Fibroblast of skin of right quadriceps (primary cell): ENCODE results near the gene SCGB3A2.

Experiments used
- DNase-seq: peaks from one replicate; pipeline ENCODE4 v3.0.0-alpha.2; 2013

The SCGB3A2 gene, protein sequence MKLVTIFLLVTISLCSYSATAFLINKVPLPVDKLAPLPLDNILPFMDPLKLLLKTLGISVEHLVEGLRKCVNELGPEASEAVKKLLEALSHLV

DNA sequence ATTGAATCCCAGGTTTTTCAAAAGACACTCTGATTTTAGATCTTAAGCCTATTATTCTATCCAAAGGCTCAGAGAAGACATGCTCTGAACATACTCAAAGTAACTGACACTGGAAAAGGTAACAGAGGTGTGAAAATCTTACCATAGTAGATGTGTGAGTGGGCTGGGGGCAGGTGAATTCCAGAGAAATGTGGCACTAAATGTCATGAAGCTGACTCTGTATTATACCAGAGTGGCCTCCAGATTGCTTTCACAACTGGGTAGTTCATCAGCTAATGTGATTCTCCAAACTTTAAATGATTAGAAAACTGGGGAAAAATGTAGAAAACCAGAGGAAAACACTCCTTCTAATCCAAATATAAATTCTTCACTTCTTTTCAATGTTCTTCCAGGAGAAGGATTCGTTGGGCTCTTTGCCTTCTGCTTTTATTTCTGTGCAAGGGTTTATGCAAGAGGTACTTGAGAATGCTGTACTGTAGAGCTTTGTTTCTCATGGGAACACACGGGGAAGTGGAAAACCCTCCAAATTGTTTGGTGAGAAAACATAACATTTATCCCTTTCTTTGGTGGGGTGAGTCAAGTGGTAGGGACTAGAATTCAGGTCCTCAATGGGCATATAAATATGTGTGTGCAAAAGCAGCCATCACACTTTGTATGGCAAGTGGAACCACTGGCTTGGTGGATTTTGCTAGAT, at the start of gene SCGB3A2:
TSS of gene SCGB3A2 (plus strand) at position 646 of the 694 bp plus-strand sequence. CDS start 93 bp downstream, outside the sequence.
- DNase-seq: no peak

DNA sequence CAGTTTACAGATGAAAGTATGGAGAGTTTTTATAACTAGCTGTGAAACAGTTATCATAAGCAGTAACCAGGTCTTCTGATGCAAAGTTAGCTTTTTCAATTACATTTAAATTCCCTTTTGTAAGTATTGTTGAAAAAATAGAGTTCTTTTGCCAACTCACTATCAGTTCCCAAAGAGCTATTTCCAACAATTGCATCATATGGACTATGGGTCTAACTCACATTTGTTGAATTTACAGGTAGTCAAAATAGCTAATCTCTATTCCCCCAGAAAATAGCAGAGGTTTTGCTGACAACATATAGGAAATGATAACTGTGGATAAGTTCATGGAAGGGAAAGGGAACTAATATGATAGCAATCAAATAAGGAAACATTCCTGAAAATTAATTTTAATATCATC, 48.5 kb upstream of the SCGB3A2 start:
- no peak for DNase-seq

DNA sequence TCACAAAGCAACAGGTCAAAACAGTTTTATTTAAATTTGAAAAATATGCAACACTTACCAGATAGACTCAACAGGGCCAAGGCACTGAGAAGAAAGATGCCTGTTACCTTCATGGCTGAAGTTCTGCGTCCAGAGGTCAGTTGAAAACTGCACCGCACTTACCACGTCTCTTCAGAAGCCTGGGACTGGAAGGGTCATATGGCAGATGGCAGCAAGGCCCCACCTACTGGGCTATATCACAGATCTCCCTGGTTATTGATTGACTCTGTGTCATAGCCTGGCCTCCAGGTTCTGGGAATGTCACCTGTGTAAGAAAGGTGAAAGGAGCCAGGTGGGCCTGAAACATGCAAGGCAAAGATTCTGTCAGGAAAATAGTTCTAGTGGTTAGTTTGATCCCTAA, 47.0 kb upstream of the SCGB3A2 start, which contains the start of gene SPINK1:
TSS of gene SPINK1 (minus strand) at position 207 of the 400 bp plus-strand sequence. CDS start at position 113, 94 bp downstream.
- DNase-seq: no peak

DNA sequence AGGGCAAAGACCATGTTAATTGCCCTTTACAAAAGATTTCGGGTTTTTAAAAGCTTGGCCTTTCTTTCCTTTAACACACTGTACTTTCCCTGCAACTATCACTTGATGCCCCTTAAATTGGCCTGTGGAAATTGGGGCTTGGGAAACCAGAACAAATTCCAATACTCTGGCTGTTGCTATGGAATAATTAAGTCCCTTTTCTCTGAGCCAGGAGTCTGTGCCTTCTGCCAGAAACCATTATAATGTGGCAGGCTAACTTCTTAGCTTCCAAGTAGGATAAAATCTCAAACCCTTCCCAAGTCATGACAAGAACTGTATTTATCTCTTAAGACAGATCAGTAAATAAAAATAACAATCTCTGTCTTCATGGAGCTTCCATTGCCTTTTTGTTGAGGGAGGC, 46.0 kb upstream of the SCGB3A2 start:
- DNase-seq: no peak

DNA sequence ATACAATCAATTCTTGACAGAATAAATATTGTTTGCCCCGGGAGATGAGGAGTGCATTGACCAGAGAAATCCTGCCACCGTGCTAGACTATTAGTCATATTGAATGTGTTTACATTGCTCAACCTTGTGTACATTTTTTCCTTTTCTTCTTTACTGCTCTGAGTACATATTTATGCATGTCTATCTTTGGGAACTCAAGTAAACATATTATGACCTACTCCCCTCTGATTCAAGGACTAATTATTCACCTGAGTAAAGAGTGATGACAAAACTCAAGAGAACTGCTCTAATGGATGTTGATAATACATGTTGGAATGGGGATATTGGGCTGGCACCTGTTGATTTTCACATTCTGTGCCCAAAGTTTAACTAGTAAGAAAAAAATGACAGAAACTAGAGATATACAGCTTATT, 43.1 kb upstream of the SCGB3A2 start:
- DNase-seq: no peak

DNA sequence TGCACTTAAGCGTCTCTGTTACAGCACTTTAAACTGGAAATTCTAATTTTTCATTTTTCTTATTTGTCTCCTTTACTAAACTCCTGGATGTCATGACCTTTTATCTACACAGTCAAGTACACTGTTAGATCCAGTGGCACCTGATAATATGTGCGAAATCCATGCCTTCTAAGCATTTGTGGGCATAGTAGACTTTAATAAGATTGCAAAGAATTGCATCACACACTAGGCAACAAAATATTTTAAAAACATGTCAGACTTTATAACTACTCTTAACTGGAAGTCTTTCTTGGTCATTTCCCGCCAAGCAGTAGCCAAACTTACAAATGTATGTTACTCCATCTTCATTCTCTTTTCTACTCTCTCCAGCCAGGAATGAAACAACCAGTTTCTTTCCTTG, 42.1 kb upstream of the SCGB3A2 start:
- DNase-seq: no peak

DNA sequence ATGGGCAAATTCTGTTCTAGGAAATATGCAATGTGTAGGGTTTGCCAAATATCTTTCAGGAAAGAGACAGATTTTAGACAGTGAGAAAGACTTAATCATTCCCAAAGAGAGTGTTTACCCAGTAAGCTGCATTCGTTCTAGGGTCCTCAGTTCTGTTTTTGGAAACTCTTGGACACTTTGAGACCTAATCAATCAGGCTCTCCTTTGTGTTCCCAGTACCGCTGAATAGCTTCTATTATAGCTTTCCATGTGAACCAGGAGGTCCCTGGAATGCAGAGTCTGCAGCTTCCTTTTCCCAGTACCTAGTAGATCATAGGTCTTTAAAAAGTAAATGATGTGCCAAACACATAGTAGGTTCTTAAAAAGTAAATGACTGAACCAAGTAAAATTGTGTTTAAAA, 35.6 kb upstream of the SCGB3A2 start:
- DNase-seq: no peak

DNA sequence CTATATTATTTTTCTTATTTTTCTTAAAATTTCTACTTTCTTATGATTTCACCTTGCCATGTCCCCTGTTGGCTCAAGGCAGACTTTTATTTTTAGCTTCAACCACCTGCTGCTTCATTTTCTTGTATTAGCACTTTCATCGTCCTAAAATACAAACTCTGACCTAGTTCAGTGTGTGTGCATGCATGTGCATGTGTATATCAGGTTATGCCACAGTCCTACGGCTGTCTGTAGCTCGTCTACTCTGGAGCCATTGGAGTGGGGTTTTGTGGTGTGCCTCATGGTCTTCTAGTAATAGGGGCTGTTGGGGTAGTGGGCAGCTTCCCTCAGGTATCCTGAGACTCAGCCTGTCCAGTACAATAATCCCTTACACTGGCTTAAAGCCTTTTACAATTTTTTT, 33.7 kb upstream of the SCGB3A2 start:
- no peak for DNase-seq

DNA sequence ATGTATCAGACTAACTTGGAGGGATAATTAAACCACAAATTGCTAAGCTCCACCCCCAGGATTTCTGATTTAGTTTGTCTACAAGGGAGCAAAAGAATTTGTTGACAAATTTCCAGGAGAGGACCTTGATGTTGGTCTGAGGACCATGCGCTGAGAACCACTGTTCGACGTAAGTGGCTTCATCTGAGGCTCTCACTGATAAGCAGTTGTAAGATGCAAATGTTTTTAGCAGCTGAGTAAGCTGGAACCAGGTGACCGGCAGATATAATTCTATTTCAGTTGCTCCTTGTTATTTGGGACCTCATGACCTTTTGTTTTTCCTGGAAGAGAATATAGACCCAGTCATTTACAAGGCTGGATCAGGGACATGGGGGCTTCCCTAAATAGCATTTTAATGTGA, 32.9 kb upstream of the SCGB3A2 start:
- DNase-seq: no peak

DNA sequence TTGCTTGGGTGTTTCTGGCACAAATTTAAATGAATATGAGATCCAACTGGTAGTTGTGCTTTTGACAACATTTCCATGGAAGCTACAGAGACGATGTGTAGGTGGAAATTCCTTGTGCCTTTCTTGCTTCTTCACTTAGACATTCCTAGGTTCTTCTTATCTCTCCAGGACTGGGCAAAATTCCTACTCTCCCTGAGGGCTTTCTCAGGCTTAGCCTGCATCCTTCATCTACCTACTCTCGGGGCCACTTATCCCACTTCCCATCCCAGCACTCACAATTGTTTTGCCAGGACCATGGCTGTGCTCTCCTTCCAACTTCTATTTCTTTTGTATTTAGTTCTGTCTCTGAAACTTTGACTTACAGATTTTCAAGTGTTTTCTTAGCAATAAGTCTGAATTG, 29.3 kb upstream of the SCGB3A2 start:
- DNase-seq: no peak

DNA sequence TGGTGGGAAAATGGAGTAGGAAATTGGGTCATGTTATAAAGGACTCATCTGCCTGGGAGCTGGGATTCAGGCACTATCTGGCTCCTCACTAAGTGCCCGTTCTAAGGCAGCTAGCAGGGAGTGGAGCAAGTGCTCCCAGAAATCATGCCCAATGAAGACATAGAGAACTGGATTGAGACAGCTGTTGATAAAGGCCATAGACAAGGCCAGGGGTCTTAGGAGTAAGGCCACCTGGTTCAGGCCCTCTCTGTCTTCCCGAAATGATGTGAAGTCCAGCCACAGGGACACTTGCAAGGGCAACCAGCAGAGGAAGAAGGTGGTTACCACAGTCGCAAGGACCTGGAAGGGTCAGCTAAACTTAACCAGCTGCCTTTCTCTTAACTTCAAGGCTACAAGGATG, 26.9 kb upstream of the SCGB3A2 start:
- DNase-seq: no peak

DNA sequence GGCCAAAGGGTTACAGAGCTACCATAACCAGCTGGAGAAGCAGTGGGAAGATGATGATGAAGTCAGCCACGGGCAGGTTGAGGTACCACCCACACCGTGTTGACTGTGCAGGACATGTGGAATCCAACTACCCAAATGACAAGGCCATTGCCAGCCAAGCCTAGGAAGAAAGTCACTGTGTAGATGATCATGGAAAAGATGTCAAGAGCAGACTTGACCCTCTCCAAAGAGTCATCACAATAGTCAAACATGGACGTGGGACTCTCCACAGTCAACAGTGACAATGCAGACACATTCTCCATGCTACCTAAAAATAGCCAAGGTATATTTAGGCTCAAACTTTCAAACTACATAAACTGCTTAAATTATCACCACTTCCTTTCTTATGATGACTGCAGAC, 26.1 kb upstream of the SCGB3A2 start:
- DNase-seq: no peak

DNA sequence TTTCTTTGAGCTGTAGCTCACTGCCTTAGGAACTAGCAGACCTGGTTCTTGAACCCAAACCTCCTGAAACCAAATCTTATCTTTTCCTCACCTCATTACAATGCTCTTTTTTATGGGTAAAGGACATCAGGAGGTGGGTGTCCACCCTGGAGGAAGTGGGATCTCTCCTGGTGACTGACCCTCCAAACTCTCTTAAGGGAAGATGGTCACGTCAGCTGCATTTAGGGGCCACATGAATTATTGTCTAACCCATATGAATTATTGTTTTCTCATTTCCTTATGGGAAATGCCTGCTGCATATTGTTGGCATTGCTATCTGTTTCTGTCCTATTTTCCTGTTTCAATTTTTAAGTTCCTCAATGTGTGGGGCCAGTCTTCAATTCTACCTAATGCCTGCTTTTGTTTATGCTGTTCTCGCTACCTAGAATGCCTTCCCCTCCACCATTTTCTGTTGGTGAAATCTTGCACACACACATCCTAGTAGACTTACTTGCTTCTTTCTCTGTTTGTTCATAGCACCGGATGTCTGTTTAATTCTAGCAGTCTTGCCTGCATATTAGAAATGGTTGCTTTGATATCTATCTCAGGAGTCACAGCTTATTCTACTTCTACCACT, 25.0 kb upstream of the SCGB3A2 start:
- no peak for DNase-seq

DNA sequence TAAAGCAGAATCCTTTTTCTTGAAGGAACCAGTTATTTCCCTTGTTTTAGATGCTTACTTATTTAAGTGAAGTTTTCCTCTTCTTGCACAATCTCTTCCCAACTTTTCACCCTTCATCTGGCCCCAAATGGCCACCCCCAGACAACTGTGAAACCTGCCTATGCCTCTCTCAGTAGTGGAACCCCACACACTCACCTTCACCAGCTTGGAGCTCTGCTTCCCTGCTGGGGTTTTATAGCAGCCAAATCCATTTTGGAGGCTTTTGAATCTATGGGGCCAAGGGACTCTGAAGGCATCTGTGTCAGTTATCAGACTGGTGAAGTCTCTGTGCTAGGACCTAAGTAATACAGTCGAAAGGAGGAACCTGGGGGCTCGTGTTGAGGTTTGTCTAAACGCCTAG, 24.2 kb upstream of the SCGB3A2 start:
- DNase-seq: no peak

DNA sequence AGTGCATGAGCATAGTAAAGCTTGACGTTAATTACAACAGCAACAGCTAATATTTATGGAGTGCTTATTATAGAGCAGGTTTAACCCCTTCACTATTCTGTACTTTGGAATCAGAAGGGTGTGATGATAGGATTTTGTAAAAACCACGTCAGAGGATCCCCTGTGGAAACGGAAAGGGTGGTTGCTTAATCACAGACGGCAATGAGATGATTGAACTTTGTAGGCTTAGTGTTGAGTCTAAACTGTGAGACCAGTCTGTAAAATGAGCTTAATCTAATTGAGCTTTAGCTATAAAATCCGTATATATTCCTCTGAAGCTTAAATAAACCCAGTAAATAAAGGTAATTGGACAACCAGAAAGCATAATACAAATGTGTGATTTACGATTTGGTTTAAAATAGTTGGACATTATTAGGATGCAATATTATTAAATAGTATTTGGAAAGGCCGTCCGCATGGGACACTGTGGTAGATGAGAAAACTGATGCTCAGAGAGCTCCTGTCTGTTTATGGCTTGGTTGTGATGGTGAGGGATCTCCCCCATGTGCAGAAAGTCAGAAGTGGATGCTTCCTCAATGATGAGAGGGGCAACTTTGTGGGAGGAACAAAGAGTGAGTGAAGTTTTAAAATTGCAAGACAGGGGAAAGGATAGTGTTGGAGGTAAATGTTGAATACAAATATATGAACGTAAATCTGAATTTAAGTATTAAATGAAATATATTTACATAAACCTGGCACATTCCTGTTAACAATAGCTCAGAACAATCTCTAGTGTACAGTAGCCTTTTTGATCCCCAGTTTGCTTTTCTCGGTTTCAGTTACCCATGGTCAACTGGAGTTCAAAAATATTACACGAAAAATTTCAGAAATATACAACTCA, 23.4 kb upstream of the SCGB3A2 start:
- no peak for DNase-seq

DNA sequence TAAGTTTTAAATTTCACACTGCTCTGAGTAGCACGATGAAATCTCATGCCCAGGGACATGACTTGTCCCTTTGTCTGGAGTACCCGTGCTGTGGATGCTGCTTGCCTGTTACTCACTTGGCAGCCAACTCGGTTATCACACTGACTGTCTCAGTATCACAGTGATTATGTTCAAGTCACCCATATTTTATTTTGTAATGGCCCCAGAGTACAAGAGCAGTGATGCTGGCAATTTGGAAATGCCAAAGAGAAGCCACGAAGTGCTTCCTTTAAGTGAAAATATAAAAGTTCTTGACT, 22.8 kb upstream of the SCGB3A2 start:
- no peak for DNase-seq

DNA sequence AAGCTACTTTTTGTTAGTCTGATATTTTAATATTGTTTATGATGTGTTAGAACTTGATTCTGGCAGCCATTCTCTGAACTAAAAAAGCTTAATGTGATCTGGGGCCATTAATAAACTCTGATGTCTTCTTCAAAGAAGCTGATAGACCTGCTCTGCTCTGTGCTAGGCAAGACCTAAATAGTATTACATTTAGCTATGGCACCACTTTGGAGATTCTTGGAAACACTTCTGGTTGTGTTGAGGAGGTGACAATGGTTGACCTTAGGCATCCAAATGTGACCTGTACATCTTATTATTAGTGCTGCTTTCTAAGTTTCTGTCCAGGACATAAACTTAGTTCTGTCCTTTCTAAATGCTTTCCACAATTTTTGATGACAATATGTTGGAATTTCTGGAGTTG, 21.7 kb upstream of the SCGB3A2 start:
- DNase-seq: no peak

DNA sequence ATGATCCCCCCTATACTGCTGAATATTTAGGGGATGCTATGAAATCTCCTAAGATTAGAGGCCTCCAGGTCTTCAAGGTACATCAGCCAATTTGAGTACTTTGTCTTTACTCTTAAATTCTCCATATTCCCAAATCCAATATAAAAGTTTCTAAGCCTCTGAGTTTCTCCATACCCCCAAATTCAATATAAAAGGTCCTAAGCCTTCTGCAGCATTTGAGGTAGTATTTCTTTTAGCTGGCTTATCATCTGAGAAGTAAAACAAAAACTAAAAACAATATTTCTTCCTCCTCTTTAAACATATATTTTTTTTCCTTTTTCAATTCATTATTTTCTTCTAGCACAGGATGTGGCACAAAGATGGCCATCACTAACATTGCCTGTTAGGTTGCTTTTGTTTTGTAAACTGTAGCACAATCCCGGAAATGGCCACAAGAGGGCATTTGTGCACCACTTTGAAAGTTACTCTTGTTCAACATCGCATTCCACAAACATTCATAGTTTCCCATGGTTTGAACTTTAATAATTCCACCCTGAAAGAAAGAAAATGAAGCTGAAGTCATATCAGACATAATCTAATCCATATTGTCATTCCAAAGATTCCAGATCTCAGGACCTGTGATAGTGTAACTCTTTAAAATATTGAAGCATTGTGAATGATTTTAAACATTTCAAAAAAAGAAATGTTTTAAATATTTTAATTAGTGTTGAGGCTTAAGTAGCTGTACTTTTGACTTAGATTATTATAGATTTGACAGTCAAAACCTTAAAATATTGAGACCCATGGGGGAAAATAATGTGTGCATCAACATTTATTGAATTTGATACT, 21.0 kb upstream of the SCGB3A2 start:
- peak; percentile 46 for DNase-seq

DNA sequence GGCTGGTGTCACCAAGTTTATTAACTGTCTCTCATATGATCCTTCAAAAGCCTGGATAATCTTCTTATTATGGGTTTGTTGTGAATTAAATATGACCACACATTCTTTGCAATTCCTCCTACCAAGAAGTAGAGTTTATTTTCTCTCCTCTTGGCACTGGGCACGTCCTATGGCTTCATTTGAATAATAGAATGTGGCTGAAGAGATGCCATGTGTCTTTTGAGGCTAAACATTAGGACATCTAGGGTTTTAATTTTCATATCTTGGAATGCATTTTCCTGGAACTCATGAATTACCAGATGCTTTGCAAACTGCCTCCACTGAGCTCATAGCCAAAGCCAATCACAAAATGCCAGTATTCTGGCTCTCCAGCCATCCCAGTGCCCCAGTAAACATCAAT, 19.9 kb upstream of the SCGB3A2 start:
- no peak for DNase-seq

DNA sequence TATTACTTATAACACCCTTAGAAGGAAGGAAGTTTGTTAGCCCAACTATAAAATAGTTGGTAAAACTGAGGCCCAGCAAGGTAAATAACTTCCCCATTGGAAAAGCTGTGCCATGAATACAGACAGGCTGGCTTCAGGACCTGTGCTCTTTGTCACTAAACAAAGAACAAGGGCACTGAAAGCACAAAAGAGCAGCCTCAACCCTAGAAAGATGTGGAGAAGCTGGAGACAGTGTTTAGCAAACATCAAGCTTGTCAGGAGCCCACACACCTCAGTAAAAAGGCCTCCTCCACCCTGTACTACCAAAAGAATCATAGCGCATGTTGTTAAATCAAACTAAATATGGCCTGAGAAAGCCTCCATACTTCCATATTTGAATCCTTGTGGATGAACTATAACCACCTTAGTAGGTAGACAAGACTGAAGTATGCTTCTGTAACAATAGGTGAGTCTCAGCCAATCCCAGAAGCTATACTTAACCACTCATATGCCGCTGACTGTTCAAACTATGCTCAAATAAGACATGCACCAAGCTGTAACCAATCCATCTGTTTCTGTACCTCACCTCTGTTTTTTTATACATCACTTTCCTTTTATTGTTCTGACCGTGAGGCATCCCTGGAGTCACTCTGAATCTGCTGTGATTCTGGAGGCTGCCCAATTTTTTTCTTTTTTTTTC, 18.4 kb upstream of the SCGB3A2 start:
- DNase-seq: no peak

DNA sequence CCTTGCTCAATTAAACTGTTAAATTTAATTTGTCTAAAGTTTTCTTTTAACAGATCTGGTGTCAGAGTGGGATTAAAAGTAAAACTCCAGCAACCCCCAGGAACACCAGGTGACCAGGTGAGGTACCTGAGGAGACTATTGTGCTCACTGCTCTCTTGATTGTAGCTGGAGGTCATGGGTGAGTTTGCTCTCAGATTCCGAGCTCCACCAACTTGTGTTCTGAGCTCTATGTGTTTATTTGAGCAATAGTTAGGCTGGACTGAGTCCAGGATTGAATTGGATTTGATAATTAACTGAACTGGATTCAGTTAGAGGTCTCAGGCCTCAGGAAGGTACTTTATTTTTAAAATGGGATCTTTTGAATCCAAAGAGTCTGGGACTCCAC, 17.9 kb upstream of the SCGB3A2 start:
- DNase-seq: no peak

DNA sequence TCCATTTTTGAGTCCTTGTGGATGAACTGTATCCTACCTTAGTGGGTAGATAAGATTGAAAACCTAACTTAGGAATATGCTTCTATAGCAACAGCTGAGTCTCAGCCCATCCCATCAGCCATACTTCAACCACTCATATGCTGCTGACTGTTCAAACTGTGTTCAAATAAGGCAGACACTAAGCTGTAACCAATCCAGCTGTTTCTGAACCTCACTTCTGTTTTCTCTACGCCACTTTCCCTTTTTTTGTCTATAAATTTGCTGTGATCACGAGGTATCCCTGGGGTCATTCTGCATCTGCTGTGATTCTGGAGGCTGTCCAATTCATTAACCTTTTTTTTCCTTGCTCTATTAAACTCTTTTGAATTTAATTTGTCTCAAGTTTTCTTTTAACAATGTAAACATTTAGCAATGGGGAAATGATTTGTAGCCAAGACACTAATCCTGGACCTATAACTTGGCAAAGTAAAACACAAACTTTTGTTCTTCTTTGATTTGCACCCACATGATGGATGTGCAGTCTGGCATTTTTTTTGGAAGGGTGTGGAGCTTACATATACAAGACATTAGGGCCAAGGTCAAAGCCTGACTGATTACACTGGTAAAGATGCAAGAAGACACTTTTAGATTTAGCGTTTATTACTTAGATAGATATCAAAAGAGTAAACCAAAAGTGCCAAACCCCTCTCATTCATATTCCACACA, 14.9 kb upstream of the SCGB3A2 start:
- DNase-seq: no peak
